ENCODE measurements around the gene CDKN2B-AS1. TPM values are rescaled to one million over a fixed set of nuclear protein-coding genes. Genes with fewer than 3 reads are reported as not detected.

CDKN2B-AS1 gene
- total and polyA plus RNA-seq, 2 of the 13 experiments (the other 11 are each of a cell fraction or from before 2014, with no cell fraction given), result 0.64 to 2.3 TPM

- POLR2A ChIA-PET, result no interaction called here
- intact Hi-C loops (cut with micrococcal nuclease; ENCODE audit: unreplicated experiment), result no loop called here
- no peak for TF ChIP-seq GABPA (IDR thresholded peaks at IDR 0.05; ENCODE audit: low read depth, low read length)
- TF ChIP-seq GABPA (CRISPR knock-in tag; IDR thresholded peaks at IDR 0.05; ENCODE audit: low read depth), result peak; percentile 35; the same call in 1 of the 2 replicates
- no peak for TF ChIP-seq PAF1 (CRISPR knock-in tag; IDR thresholded peaks at IDR 0.05)
These were observed 56.3 kb downstream of the CDKN2B-AS1 start for GRCh38 chr9:22050924-22051323.

GRCh38 chr9:22052376-22052945 is 57.9 kb downstream of the CDKN2B-AS1 start:
- TF ChIP-seq EHMT2 (IDR thresholded peaks at IDR 0.05; ENCODE audit: borderline replicate concordance, low read depth, low read length), result no peak
- no peak for TF ChIP-seq SOX13 (IDR thresholded peaks at IDR 0.05)
- TF ChIP-seq SOX13 (CRISPR knock-in tag; conservative IDR thresholded peaks at IDR 0.05 in 1 of 2, IDR thresholded peaks at IDR 0.05 in 1 of 2), result 0 out of 4 replicates have a peak, but pooled peaks of 1 of the 2 experiments have one; percentile 14
- no peak overlapping the region for H2AFZ ChIP-seq (ENCODE audit: low read length)
- H3K4me3 ChIP-seq (replicated peaks in 1 of 3; ENCODE audit: insufficient read depth in 1 of 3, low read depth in 2 of 3, low read length in 3 of 3), result no peak overlapping the region
- no peaks in the 10 kb centered on the region for H4K20me1 ChIP-seq (ENCODE audit: insufficient read depth, low read length)
- WGBS (ENCODE audit: low lambda C conversion rate), result 2% methylated on average over 4 of the region's 4 CpGs
- H3K4me2 ChIP-seq (ENCODE audit: low read depth, low read length), result no peak overlapping the region
- H3K27ac ChIP-seq (ENCODE audit: extremely low read length, insufficient read depth, low read length), result no peak overlapping the region
- no TSS peak for BruUV-seq (replicated peaks)
- no peak for FAIRE-seq
- POLR2A ChIA-PET, result no interaction called here
- no peak for ATAC-seq
- no peaks in the 10 kb centered on the region for H3K79me2 ChIP-seq (ENCODE audit: insufficient read depth, low read length)
- no peak overlapping the region for H3K9ac ChIP-seq (ENCODE audit: insufficient read depth, low read depth, low read length)
- CTCF ChIA-PET (ENCODE audit: low intra/inter-chr PET ratio, low total read pairs), result no interaction called here
- H3K27me3 ChIP-seq (ENCODE audit: control insufficient read depth in 1 of 2, insufficient read depth in 2 of 2, low read length in 2 of 2), result no peaks in the 10 kb centered on the region; a peak in 1 of 5 replicates
- in situ Hi-C loops (cut with HindIII; ENCODE audit: extremely low pct_ligation_motif_present, low pct_unique_long_range_greater_than_20kb) (no loop called here), intact Hi-C loops (cut with micrococcal nuclease; ENCODE audit: unreplicated experiment) (no loop called here)
- no peaks in the 10 kb centered on the region for H3K9me3 ChIP-seq (ENCODE audit: low read length)
- DNase-seq (ENCODE audit: low spot score), result peak; percentile 56
- no peaks in the 10 kb centered on the region for H3K36me3 ChIP-seq (replicated peaks in 1 of 2; ENCODE audit: control insufficient read depth in 1 of 2, insufficient read depth in 2 of 2, low read length in 2 of 2)
- H3K4me1 ChIP-seq (ENCODE audit: insufficient read depth, low read length), result no peaks in the 10 kb centered on the region

More at GRCh38 chr9:22050924-22051323, 56.3 kb downstream of the CDKN2B-AS1 start:
- in situ Hi-C loops (cut with HindIII; ENCODE audit: extremely low pct_ligation_motif_present, low pct_unique_long_range_greater_than_20kb), result no loop called here
- Histone ChIP-seq H3K9me3 (ENCODE audit: low read length) (no peaks in the 10 kb centered on the region), H3K9ac (ENCODE audit: insufficient read depth, low read depth, low read length) (no peak overlapping the region), H3K27ac (ENCODE audit: extremely low read length, insufficient read depth, low read length) (no peak overlapping the region), H3K4me1 (ENCODE audit: insufficient read depth, low read length) (no peaks in the 10 kb centered on the region), H3K4me3 (replicated peaks in 1 of 3; ENCODE audit: insufficient read depth in 1 of 3, low read depth in 2 of 3, low read length in 3 of 3) (no peak overlapping the region), H3K4me2 (ENCODE audit: low read depth, low read length) (no peak overlapping the region), H3K79me2 (ENCODE audit: insufficient read depth, low read length) (no peaks in the 10 kb centered on the region), H2AFZ (ENCODE audit: low read length) (no peak overlapping the region), H3K27me3 (ENCODE audit: control insufficient read depth in 1 of 2, insufficient read depth in 2 of 2, low read length in 2 of 2) (no peaks in the 10 kb centered on the region; a peak in 1 of 5 replicates), H3K36me3 (replicated peaks in 1 of 2; ENCODE audit: control insufficient read depth in 1 of 2, insufficient read depth in 2 of 2, low read length in 2 of 2) (no peaks in the 10 kb centered on the region), H4K20me1 (ENCODE audit: insufficient read depth, low read length) (no peaks in the 10 kb centered on the region)
- ATAC-seq (no peak), DNase-seq (ENCODE audit: low spot score) (no peak), FAIRE-seq (no peak)
- BruUV-seq (replicated peaks), result no TSS peak
- CTCF ChIA-PET (ENCODE audit: low intra/inter-chr PET ratio, low total read pairs), result no interaction called here
- 2% methylated on average over 4 of the region's 4 CpGs for WGBS (ENCODE audit: low lambda C conversion rate)

Measured in HepG2 (cell line).